Skeletal muscle satellite cell (primary cell): ENCODE results near the gene BLTP1.

ENCODE experiments used
- H3K27me3 ChIP-seq: 2 replicates; pipeline ENCODE4 v1.7.0; 2013; ENCODE audit warnings: low read length; ENCODE audit not compliant: control insufficient read depth, insufficient read depth
- H3K36me3 ChIP-seq: 2 replicates; pipeline ENCODE4 v1.7.0; 2013; ENCODE audit warnings: mild to moderate bottlenecking, control low read depth, low read length; ENCODE audit not compliant: insufficient read depth
- H3K4me1 ChIP-seq: 2 replicates; pipeline ENCODE4 v1.7.0; 2013; ENCODE audit warnings: low read length; ENCODE audit not compliant: control insufficient read depth, insufficient read depth
- H3K4me2 ChIP-seq: 2 replicates; pipeline ENCODE4 v1.7.0; 2013; ENCODE audit warnings: mild to moderate bottlenecking, low read length
- H3K4me3 ChIP-seq: 2 replicates; pipeline ENCODE4 v1.7.0; 2013; ENCODE audit warnings: low read length
- H3K9ac ChIP-seq: 2 replicates; pipeline ENCODE4 v1.7.0; 2013; ENCODE audit warnings: mild to moderate bottlenecking, low read depth, low read length, moderate library complexity
- H3K9me3 ChIP-seq: replicated peaks from 2 replicates; pipeline ENCODE4 v1.7.0; 2013; ENCODE audit warnings: mild to moderate bottlenecking, control low read depth, low read length

The BLTP1 gene

GRCh38 chr4:122170775-122171174, 18.6 kb downstream of the BLTP1 start:
- H3K4me3 ChIP-seq = no peak overlapping the region
- no peaks in the 10 kb centered on the region for H3K27me3 ChIP-seq
- no peaks in the 10 kb centered on the region for H3K36me3 ChIP-seq
- no peak overlapping the region for H3K9ac ChIP-seq
- no peaks in the 10 kb centered on the region for H3K9me3 ChIP-seq
- no peaks in the 10 kb centered on the region for H3K4me1 ChIP-seq
- H3K4me2 ChIP-seq = no peak overlapping the region

- no peak overlapping the region for H3K4me3 ChIP-seq
- no peaks in the 10 kb centered on the region for H3K4me1 ChIP-seq
- no peak overlapping the region for H3K4me2 ChIP-seq
- no peak overlapping the region for H3K9ac ChIP-seq
- H3K9me3 ChIP-seq = no peaks in the 10 kb centered on the region
- no peaks in the 10 kb centered on the region for H3K27me3 ChIP-seq
- H3K36me3 ChIP-seq = no peaks in the 10 kb centered on the region
These were observed 19.2 kb downstream of the BLTP1 start for GRCh38 chr4:122171323-122171722.

DNA sequence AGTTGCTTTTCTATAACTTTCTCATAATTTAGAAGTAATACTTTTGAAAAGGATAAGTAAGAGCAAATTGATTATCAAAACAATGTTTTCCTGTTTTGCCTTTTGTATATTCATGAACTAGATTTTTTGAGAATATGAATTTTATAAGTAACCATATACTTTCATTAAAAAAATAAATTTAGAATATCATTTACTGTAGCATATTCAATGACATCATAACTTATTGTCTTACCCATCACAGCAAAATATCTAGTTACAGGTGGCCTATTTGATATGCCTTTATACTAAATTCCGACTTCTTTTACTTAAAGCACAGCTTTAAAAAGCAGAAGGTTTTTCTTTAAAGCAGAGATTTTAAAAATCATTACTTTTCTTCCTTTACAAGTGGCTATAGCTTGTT, 20.1 kb downstream of the BLTP1 start:
- Histone ChIP-seq H3K36me3 (peaks cover 8% of the 10 kb centered on the region), H3K4me2 (no peak overlapping the region), H3K4me1 (no peaks in the 10 kb centered on the region), H3K9ac (no peak overlapping the region), H3K9me3 (no peaks in the 10 kb centered on the region), H3K4me3 (no peak overlapping the region), H3K27me3 (no peaks in the 10 kb centered on the region)

DNA sequence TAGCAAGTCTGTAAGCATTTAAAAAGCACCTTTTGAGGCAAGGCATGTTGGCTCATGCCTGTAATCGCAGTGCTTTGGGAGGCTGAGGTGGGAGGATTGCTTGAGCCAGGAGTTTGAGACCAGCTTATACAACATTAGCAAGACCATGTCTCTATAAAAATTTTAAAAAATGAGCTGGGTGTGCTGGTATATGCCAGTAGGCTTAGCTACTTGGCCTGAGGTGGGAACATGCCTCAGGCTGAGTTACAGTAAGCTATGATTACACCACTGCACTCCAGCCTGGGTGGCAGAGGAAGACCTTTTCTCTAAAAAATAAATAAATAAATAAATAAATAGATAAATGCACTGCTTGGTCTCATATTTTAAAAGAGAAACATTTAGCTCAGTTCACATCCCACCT, 26.8 kb downstream of the BLTP1 start:
- no peak overlapping the region for H3K4me2 ChIP-seq
- no peak overlapping the region for H3K4me3 ChIP-seq
- H3K9me3 ChIP-seq = no peaks in the 10 kb centered on the region
- no peaks in the 10 kb centered on the region for H3K27me3 ChIP-seq
- H3K4me1 ChIP-seq = no peaks in the 10 kb centered on the region
- H3K9ac ChIP-seq = no peak overlapping the region
- H3K36me3 ChIP-seq = peaks cover 29% of the 10 kb centered on the region

DNA sequence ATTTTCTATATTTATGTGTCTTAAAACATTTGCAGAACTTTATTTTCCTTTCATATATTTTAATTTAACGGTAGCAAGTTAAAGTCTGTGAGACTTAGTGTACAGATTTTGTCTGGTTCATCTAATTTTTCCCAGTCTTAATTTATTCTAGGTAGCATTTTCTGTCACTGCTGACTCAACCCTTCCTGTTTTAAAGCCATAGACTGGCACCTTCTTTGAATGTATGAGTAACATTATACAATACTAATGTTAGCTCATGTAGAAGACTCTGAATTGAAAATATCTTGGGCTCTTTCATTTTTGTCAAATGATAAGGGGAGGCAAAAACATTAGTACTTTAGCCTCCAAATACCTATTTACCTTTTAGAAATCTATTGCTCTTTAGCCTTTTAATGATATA, 43.6 kb downstream of the BLTP1 start:
- H3K4me3 ChIP-seq = no peak overlapping the region
- H3K9me3 ChIP-seq = no peaks in the 10 kb centered on the region
- no peak overlapping the region for H3K9ac ChIP-seq
- H3K36me3 ChIP-seq = peaks cover 14% of the 10 kb centered on the region
- no peaks in the 10 kb centered on the region for H3K4me1 ChIP-seq
- no peaks in the 10 kb centered on the region for H3K27me3 ChIP-seq
- H3K4me2 ChIP-seq = no peak overlapping the region
